K562 (cell line): ENCODE data around the gene CCDC124. TPM values are rescaled to one million over a fixed set of nuclear protein-coding genes. Genes with fewer than 3 reads are reported as not detected.

Experiments
- ARID3A ChIP-seq: IDR thresholded peaks from 2 replicates; pipeline ENCODE4 v1.6.1; 2012; ENCODE audit warnings: low read depth, low read length, improper control_type of control experiment, borderline replicate concordance
- DDX20 ChIP-seq: fragments of 450-650 bp; IDR thresholded peaks from 2 replicates; pipeline ENCODE4 v1.6.1; 2016; ENCODE audit warnings: missing genetic modification characterization, low read depth, mild to moderate bottlenecking, missing compliant biosample characterization, moderate library complexity
- FOSL1 ChIP-seq: fragments of 200-800 bp; sonication (Bioruptor generic); conservative IDR thresholded peaks from 2 replicates; pipeline ENCODE4 v1.6.1; 2016; ENCODE audit warnings: missing genetic modification characterization, missing compliant biosample characterization
- HDAC1 ChIP-seq, 2 experiments: fragments of 450-650 bp; IDR thresholded peaks; 2 replicates each; pipeline ENCODE4 v1.6.1; 2016 to 2017; ENCODE audit warnings: inconsistent platforms in 1 of 2, mild to moderate bottlenecking in 1 of 2, moderate library complexity in 1 of 2
- HES1 ChIP-seq: fragments of 450-650 bp; IDR thresholded peaks from 2 replicates; pipeline ENCODE4 v1.6.1; 2016; ENCODE audit warnings: low read depth, mild to moderate bottlenecking, moderate library complexity
- NFE2L1 ChIP-seq: fragments of 450-650 bp; IDR thresholded peaks from 2 replicates; pipeline ENCODE4 v1.6.1; 2016; ENCODE audit warnings: missing genetic modification characterization, low read depth, mild to moderate bottlenecking, missing compliant biosample characterization, moderate library complexity, borderline replicate concordance
- NR0B1 ChIP-seq: fragments of 450-650 bp; IDR thresholded peaks from one replicate; pipeline ENCODE4 v1.6.1; 2018; ENCODE audit warnings: mild to moderate bottlenecking, moderate library complexity; ENCODE audit not compliant: partially characterized antibody
- NR1H2 ChIP-seq: sonication (generic); formaldehyde crosslinking; IDR thresholded peaks from 2 replicates; pipeline ENCODE4 v1.4.0; 2020; ENCODE audit warnings: mild to moderate bottlenecking, missing genetic modification reagents
- NRF1 ChIP-seq, 2 experiments: fragments of 450-650 bp; IDR thresholded peaks in 1 of 2; conservative IDR thresholded peaks in 1 of 2; 2 replicates each; pipeline ENCODE4 v1.6.1; 2014; ENCODE audit warnings: mild to moderate bottlenecking in 2 of 2
- TCF7 ChIP-seq: sonication (generic); IDR thresholded peaks from 2 replicates; pipeline ENCODE4 v1.6.1; 2016; ENCODE audit warnings: antibody characterized with exemption, borderline replicate concordance
- TEAD4 ChIP-seq, 2 experiments: sonication (generic) in 1 of 2; formaldehyde crosslinking in 1 of 2; IDR thresholded peaks; 2 replicates each; pipeline versions ENCODE4 v1.6.1 to v1.8.0; 2012 to 2022; ENCODE audit warnings: borderline replicate concordance in 1 of 2, inconsistent platforms in 1 of 2, low read length in 1 of 2, mild to moderate bottlenecking in 1 of 2, missing genetic modification reagents in 1 of 2
- THAP7 ChIP-seq: fragments of 250-450 bp; sonication (Bioruptor Pico); IDR thresholded peaks from 2 replicates; pipeline ENCODE4 v1.5.0; 2021
- UBTF ChIP-seq, 2 experiments: IDR thresholded peaks; 2 replicates each; pipeline ENCODE4 v1.6.1; 2012; ENCODE audit warnings: improper control_type of control experiment in 2 of 2, low read depth in 2 of 2, low read length in 2 of 2, borderline replicate concordance in 1 of 2
- ZBTB17 ChIP-seq: fragments of 450-650 bp; formaldehyde crosslinking; IDR thresholded peaks from 2 replicates; pipeline ENCODE4 v1.4.0; 2020; ENCODE audit warnings: mild to moderate bottlenecking
- ZBTB5 ChIP-seq: fragments of 450-650 bp; IDR thresholded peaks from 2 replicates; pipeline ENCODE4 v1.6.1; 2017; ENCODE audit warnings: antibody characterized with exemption
- ZC3H4 ChIP-seq: sonication (generic); formaldehyde crosslinking; IDR thresholded peaks from 2 replicates; pipeline ENCODE4 v1.9.0; 2021; ENCODE audit warnings: missing genetic modification reagents, borderline replicate concordance
- polyA plus RNA-seq, 8 experiments: library from polyadenylated mRNA; depleted of rRNA in 4 of 8; stranded (reverse) in 5 of 8; unstranded in 3 of 8; fragments of >200 nt; fragmentation: Nextera tagmentation in 2 of 8; fragmentation: Illumina TruSeq in 1 of 8; extraction: Ambion mirVana in 2 of 8; extraction: Trizol in 1 of 8; gene quantifications; 2 replicates each; pipeline versions ENCODE4 v1.2.1 to v1.2.3, GENCODE V29; 2011 to 2014; ENCODE audit warnings: inconsistent platforms in 1 of 8, missing spikeins in 1 of 8
- total RNA-seq, 7 experiments: library from RNA; depleted of rRNA in 6 of 7; stranded (reverse); fragments of >200 nt in 6 of 7; fragmentation: Illumina TruSeq in 2 of 7; extraction: Trizol in 2 of 7; gene quantifications; 2 replicates each; pipeline versions ENCODE4 v1.2.1 to v1.2.3, GENCODE V29; 2011 to 2021; ENCODE audit warnings: low replicate concordance in 1 of 7

Gene CCDC124
- total and polyA plus RNA-seq, 9 of the 15 experiments (the other 6 are each of a cell fraction or from before 2014, with no cell fraction given), result 5.8 to 234 (median 40.1) TPM

- no peak for TF ChIP-seq DDX20
- no peak for TF ChIP-seq NR1H2 (CRISPR knock-in tag)
- no peak for TF ChIP-seq ZBTB17
- TF ChIP-seq UBTF (IDR thresholded peaks at IDR 0.05; ENCODE audit: borderline replicate concordance in 1 of 2, low read depth in 2 of 2, low read length in 2 of 2), result 0 out of 4 replicates have a peak, but pooled peaks of 1 of the 2 experiments have one; percentile 15
- 0 out of 4 replicates have a peak, but pooled peaks of 1 of the 2 experiments have one; percentile 23 for TF ChIP-seq HDAC1 (IDR thresholded peaks at IDR 0.05)
- TF ChIP-seq NFE2L1 (tag), result no peak
- no peak for TF ChIP-seq NR0B1
- TF ChIP-seq FOSL1 (tag), result no peak
- no peak for TF ChIP-seq ZBTB5
- no peak for TF ChIP-seq ARID3A
- no peak for TF ChIP-seq THAP7 (CRISPR knock-in tag)
- peak; percentile 31; the same call in 1 of the 2 replicates for TF ChIP-seq ZC3H4
- no peak for TF ChIP-seq TCF7
- TF ChIP-seq TEAD4 (IDR thresholded peaks at IDR 0.05; ENCODE audit: low read length), result no peak
- TF ChIP-seq TEAD4 (CRISPR knock-in tag; IDR thresholded peaks at IDR 0.05; ENCODE audit: borderline replicate concordance), result no peak
- no peak for TF ChIP-seq HES1
- TF ChIP-seq NRF1 (conservative IDR thresholded peaks at IDR 0.05 in 1 of 2, IDR thresholded peaks at IDR 0.05 in 1 of 2), result no peak
Measured at GRCh38 chr19:17943274-17944221, 10.7 kb downstream of the CCDC124 start (continued).
